HK-2 (cell line): ENCODE measurements around the gene CORO1C.
"Not testable (repeated sequence)": the region's sequence is repeated elsewhere in the genome, so short reads cannot be mapped to it uniquely, and the experiment has no call there.

Experiments used
- DNase-seq: peaks from one replicate; pipeline ENCODE4 v3.0.0-alpha.2; 2018; ENCODE audit not compliant: unreplicated experiment

CORO1C gene

GRCh38 chr12:108672054-108672453 lies 59.3 kb downstream of the CORO1C start:
- no peak for DNase-seq

GRCh38 chr12:108671110-108671509 lies 60.2 kb downstream of the CORO1C start:
- DNase-seq: no peak

GRCh38 chr12:108670066-108670631 lies 61.2 kb downstream of the CORO1C start:
- no peak for DNase-seq

GRCh38 chr12:108668542-108668941 lies 62.8 kb downstream of the CORO1C start:
- no peak for DNase-seq

DNA sequence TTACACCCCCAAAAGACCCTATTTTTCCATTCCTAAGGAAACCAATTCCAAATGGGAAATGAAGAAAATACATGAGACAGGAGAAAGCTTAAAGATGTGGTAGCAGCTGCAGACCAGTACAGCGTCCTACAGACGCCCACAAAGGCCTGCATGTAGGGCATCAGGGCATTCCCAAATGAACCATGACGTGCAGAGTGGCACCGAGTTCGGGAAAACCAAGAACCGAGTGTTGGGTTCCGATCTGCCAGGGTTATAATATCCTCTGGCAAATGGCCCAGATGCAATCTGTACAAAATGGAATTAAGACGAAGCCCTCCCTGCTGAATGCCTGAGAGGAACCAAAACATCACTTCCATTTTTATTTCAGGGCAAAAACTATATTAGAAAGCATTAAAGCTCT lies 63.3 kb downstream of the CORO1C start:
- no peak for DNase-seq

DNA sequence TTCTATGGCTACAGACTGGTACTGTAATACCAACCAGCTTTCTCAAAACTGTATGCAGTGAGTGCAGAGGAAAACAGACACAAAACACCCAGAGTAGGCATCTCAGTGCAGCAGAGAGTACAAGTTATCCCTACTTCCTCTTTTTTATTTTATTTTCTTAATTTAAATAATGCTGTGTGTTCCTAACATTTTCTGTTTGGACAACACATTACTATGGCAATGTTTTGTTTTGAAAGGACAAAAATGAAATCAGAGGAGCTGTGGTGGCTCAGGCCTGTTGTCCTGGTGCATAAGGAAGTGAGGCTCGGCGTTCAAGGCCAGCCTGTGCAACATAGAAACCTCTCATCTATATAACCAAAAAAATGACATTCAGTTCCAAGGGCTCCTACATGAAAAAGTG lies 64.0 kb downstream of the CORO1C start:
- DNase-seq: no peak

DNA sequence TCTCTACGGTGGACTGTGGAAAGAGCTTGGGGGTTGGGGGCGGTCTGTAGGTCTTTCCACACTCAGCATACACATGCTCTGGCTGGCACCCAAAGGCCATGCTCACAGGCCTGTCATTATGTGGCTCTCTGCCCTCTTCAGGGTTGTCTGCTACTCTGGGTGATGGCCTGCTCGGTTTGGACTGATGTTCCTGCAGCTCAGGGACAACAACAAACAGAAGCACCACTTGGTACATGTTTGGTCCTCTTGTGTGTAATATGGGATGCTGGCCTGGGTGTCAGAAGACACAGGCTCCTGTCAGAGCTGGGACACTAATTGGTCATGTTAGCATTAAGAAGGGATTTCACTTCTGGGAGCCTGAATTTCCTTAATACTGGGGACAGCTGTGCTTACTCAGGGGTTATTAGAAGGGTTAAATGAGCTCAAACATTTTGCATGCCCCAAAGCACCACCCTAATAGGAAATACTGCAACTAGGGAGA lies 64.9 kb downstream of the CORO1C start:
- DNase-seq: no peak

DNA sequence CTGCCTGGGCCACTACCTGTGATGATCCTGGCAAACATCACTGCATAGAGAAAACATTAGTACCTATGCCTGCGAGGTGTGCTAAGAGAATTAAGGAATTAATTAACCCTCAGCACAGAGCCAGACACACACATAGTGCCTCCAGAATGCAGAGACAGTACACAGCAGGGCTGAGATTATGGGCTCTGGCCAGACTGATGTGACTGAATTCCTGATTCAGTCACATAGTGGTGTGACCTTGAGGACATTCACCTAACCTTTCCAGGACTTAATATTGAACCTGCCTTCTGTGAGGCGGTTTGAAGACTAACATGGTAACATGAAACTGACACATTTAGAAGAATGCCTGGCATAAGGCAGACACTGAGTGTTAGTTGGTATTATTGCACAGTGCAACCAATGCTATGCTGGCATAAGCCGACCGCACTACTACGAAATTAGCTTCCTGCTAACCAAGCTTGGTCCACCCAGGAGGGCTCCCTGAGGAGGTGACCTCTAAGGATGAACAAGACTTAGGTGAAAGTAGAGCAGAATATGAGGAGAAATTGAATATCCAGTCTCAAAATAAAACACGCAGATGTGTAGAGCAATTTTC lies 65.6 kb downstream of the CORO1C start:
- DNase-seq: no peak

- peak; percentile 77 for DNase-seq
These were observed 66.7 kb downstream of the CORO1C start for GRCh38 chr12:108664338-108665258.

- no peak for DNase-seq
These were observed 67.8 kb downstream of the CORO1C start for GRCh38 chr12:108663324-108664015.

- DNase-seq: not testable (repeated sequence)
These were observed 73.2 kb downstream of the CORO1C start for GRCh38 chr12:108658115-108658514.

GRCh38 chr12:108657130-108657745 lies 74.1 kb downstream of the CORO1C start:
- DNase-seq: no peak

DNA sequence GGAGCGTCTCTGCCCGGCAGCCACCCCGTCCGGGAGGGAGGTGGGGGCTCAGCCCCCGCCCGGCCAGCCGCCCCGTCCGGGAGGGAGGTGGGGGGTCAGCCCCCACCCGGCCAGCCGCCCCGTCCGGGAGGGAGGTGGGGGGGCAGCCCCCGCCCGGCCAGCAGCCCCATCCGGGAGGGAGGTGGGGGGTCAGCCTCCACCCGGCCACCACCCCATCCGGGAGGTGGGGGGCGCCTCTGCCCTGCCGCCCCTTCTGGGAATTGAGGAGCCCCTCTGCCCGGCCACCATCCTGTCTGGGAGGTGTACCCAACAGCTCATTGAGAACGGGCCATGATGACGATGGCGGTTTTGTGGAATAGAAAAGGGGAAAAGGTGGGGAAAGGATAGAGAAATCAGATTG lies 75.1 kb downstream of the CORO1C start:
- DNase-seq: not testable (repeated sequence)

DNA sequence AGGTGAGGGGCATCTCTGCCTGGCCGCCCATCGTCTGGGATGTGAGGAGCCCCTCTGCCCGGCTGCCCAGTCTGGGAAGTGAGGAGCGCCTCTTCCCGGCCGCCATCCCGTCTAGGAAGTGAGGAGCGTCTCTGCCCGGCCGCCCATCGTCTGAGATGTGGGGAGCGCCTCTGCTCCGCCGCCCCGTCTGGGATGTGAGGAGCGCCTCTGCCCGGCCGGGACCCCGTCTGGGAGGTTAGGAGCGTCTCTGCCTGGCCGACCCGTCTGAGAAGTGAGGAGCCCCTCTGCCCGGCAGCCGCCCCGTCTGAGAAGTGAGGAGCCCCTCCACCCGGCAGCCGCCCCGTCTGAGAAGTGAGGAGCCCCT lies 75.5 kb downstream of the CORO1C start:
- DNase-seq: not testable (repeated sequence)

GRCh38 chr12:108654622-108655021 lies 76.7 kb downstream of the CORO1C start:
- DNase-seq: not testable (repeated sequence)

- no peak for DNase-seq
These were observed 77.4 kb downstream of the CORO1C start for GRCh38 chr12:108653922-108654321.

GRCh38 chr12:108653082-108653516 lies 78.2 kb downstream of the CORO1C start:
- no peak for DNase-seq

DNA sequence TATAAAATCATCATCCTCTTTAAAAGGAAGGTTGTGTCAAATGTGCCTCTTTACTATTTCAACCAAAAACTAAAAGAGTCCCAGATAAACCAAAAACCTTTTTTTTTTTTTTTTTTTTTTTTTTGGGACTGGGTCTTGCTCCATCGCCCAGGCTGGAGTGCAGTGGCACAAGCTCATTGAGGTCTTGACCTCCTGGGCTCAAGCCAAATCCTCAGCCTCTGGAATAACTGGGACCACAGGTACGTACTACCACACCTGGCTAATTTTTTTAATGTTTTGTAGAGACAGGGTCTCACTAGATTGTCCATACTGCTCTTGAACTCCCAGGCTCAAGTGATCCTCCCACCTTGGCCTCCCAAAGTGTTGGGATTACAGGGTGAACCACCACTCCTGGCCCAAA lies 81.2 kb downstream of the CORO1C start:
- no peak for DNase-seq

DNA sequence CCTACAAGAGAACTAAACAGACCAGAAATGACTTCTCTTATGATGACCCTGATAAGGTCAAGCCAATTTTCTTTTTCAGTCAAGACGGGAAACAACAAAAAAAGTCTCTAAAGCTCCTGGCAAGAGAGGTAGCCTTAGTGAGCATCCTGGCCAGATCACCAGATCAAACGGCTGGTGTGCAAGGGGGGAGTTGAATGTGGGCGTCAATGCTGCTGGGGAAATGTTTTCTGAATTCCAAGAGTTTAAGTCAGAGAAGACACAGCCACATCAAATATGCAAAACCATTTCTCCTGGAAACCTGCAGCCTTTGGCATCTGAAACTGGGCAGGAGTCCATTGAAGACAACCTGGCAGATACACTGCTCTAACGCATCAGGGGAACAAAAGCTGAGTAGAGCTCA lies 81.6 kb downstream of the CORO1C start:
- no peak for DNase-seq

DNA sequence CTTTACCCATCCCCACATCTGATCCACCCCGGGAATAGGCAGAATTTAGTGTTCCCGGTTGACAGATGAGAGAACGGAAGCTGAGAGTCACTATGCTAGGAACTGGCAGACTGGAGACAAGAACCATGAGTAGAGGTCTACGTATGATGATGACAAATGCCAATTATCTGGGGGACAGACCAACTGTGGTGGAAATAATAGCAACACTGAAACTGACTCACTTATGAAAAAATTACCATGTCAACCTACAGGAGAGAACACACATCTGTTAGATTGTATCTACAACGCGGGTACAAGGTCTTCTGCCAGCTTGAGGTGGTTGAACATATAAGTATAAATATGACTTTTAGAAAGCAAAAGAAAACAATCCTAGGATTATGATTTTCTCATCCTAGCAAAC lies 82.2 kb downstream of the CORO1C start:
- no peak for DNase-seq

DNA sequence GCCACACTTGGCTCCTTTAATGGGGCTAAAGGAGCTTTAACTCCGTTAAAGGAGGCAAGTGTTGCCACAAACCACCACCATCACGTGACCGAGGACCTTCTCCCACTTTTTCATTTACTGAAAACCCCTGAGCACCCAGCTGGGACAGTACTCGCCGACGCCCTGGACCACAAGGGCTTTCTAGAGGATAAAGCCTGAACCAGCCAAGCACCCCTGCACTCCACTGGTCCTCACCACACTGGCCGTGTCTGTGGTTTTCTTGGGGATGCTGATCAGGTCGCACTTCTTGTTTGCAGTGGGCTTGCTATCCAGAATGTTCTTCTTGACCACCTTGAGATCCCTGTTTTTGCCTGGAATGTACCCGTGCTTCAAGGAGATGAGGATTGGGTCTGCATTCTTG lies 82.9 kb downstream of the CORO1C start:
- DNase-seq: no peak
